ENCODE measurements around the gene NRCAM.
A peak's percentile ranks its signal among the peaks of the same experiment; 100 is the strongest.

Gene NRCAM

GRCh38 chr7:108448584-108449505 is 7.4 kb downstream of the NRCAM start (continued):
- TF ChIP-seq, protein P1, sequence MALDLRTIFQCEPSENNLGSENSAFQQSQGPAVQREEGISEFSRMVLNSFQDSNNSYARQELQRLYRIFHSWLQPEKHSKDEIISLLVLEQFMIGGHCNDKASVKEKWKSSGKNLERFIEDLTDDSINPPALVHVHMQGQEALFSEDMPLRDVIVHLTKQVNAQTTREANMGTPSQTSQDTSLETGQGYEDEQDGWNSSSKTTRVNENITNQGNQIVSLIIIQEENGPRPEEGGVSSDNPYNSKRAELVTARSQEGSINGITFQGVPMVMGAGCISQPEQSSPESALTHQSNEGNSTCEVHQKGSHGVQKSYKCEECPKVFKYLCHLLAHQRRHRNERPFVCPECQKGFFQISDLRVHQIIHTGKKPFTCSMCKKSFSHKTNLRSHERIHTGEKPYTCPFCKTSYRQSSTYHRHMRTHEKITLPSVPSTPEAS (tag by site-specific recombination; IDR thresholded peaks at IDR 0.05) = no peak; the same call in 1 of the 2 replicates
- TF ChIP-seq ZNF157 (tag by site-specific recombination; IDR thresholded peaks at IDR 0.05) (no peak), PRDM6 (tag by site-specific recombination; IDR thresholded peaks at IDR 0.05) (peak; percentile 88), ZNF48 (tag by site-specific recombination; IDR thresholded peaks at IDR 0.05) (no peak), ZBTB11 (tag by site-specific recombination; conservative IDR thresholded peaks at IDR 0.05; ENCODE audit: low read depth) (no peak), ZNF596 (tag by site-specific recombination; IDR thresholded peaks at IDR 0.05) (no peak), ZNF366 (tag by site-specific recombination; conservative IDR thresholded peaks at IDR 0.05) (no peak), ZNF558 (tag by site-specific recombination; IDR thresholded peaks at IDR 0.05) (no peak), OSR2 (tag by site-specific recombination; IDR thresholded peaks at IDR 0.05) (peak; percentile 31; the same call in 1 of the 2 replicates), ZFHX2 (tag by site-specific recombination; conservative IDR thresholded peaks at IDR 0.05) (no peak), SP3 (tag by site-specific recombination; IDR thresholded peaks at IDR 0.05) (no peak)

GRCh38 chr7:108442039-108442568 is 14.1 kb downstream of the NRCAM start:
- H3K9me3 ChIP-seq (ENCODE audit: control insufficient read depth, insufficient read depth, low read depth, low read length) = no peaks in the 10 kb centered on the region
- no peak overlapping the region for H3K27ac ChIP-seq (ENCODE audit: extremely low read depth, low read depth, low read length)
- no peak overlapping the region for H3K4me3 ChIP-seq (ENCODE audit: low read depth, low read length)
- CTCF ChIA-PET = interaction anchor here (0.6 to 2.4 kb wide), 3 partner anchors 11 to 258 kb away, joined by 3 to 15 read pairs (median 4); no protein-coding TSS in a partner anchor
- POLR2A ChIA-PET = interaction anchor here (1.2 kb wide), 1 partner anchor 14 kb away, joined by 8 read pairs; the partner anchor contains the start of gene NRCAM
- no peaks in the 10 kb centered on the region for H3K36me3 ChIP-seq (ENCODE audit: control insufficient read depth in 2 of 2, insufficient read depth in 1 of 2, low read length in 2 of 2)
- H3K4me1 ChIP-seq (ENCODE audit: control insufficient read depth, insufficient read depth, low read length) = peaks cover 4% of the 10 kb centered on the region
- TF ChIP-seq, protein P2, sequence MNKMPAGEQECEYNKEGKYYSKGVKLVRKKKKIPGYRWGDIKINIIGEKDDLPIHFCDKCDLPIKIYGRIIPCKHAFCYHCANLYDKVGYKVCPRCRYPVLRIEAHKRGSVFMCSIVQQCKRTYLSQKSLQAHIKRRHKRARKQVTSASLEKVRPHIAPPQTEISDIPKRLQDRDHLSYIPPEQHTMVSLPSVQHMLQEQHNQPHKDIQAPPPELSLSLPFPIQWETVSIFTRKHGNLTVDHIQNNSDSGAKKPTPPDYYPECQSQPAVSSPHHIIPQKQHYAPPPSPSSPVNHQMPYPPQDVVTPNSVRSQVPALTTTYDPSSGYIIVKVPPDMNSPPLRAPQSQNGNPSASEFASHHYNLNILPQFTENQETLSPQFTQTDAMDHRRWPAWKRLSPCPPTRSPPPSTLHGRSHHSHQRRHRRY (tag by site-specific recombination; IDR thresholded peaks at IDR 0.05) = no peak
- no peak for TF ChIP-seq ZNF426 (tag by site-specific recombination; IDR thresholded peaks at IDR 0.05)
- TF ChIP-seq ZNF239 (tag by site-specific recombination; IDR thresholded peaks at IDR 0.05) = no peak
- no peak for TF ChIP-seq ZNF473 (tag by site-specific recombination; IDR thresholded peaks at IDR 0.05)
- TF ChIP-seq ZNF580 (tag by site-specific recombination; IDR thresholded peaks at IDR 0.05) = no peak
- TF ChIP-seq BCL11B (tag by site-specific recombination; IDR thresholded peaks at IDR 0.05; ENCODE audit: low read depth) = no peak
- no peak for TF ChIP-seq SP3 (tag by site-specific recombination; IDR thresholded peaks at IDR 0.05)
- no peak for TF ChIP-seq ZNF174 (tag by site-specific recombination; IDR thresholded peaks at IDR 0.05)
- TF ChIP-seq ZNF639 (tag by site-specific recombination; IDR thresholded peaks at IDR 0.05) = no peak
- TF ChIP-seq ZNF157 (tag by site-specific recombination; IDR thresholded peaks at IDR 0.05) = no peak
- no peak for TF ChIP-seq ZNF585B (tag by site-specific recombination; IDR thresholded peaks at IDR 0.05)
- TF ChIP-seq ZFP37 (tag by site-specific recombination; IDR thresholded peaks at IDR 0.05) = no peak
- TF ChIP-seq ZNF707 (tag by site-specific recombination; IDR thresholded peaks at IDR 0.05) = no peak
- no peak for TF ChIP-seq MZF1 (tag by site-specific recombination; IDR thresholded peaks at IDR 0.05; ENCODE audit: borderline replicate concordance)
- TF ChIP-seq, protein P3, sequence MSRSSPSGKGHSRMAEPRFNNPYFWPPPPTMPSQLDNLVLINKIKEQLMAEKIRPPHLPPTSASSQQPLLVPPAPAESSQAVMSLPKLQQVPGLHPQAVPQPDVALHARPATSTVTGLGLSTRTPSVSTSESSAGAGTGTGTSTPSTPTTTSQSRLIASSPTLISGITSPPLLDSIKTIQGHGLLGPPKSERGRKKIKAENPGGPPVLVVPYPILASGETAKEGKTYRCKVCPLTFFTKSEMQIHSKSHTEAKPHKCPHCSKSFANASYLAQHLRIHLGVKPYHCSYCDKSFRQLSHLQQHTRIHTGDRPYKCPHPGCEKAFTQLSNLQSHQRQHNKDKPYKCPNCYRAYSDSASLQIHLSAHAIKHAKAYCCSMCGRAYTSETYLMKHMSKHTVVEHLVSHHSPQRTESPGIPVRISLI (tag by site-specific recombination; IDR thresholded peaks at IDR 0.05) = no peak
- peak; percentile 91 for TF ChIP-seq ZNF600 (tag by site-specific recombination; IDR thresholded peaks at IDR 0.05)
